ENCODE results near the gene PARD3B. TPM values are rescaled to one million over a fixed set of nuclear protein-coding genes. Genes with fewer than 3 reads are reported as not detected.

PARD3B gene
- total RNA-seq, 1 donor: 53.1 TPM

- no peak for DNase-seq (ENCODE audit: low read depth)
- no peak overlapping the region for H3K4me3 ChIP-seq (ENCODE audit: low read depth, low read length)
- TF ChIP-seq CTCF (IDR thresholded peaks at IDR 0.05; ENCODE audit: insufficient read depth, low read depth, low read length): no peak
Measured at GRCh38 chr2:204931562-204931961, 386.3 kb downstream of the PARD3B start.

- no peak overlapping the region for H3K4me3 ChIP-seq (ENCODE audit: low read depth, low read length)
- no peak for TF ChIP-seq CTCF (IDR thresholded peaks at IDR 0.05; ENCODE audit: insufficient read depth, low read depth, low read length)
- DNase-seq (ENCODE audit: low read depth): no peak
Measured at GRCh38 chr2:204933735-204934374, 388.6 kb downstream of the PARD3B start.

GRCh38 chr2:204944927-204945326 lies 399.7 kb downstream of the PARD3B start:
- no peak overlapping the region for H3K4me3 ChIP-seq (ENCODE audit: low read depth, low read length)
- TF ChIP-seq CTCF (IDR thresholded peaks at IDR 0.05; ENCODE audit: insufficient read depth, low read depth, low read length): no peak
- no peak for DNase-seq (ENCODE audit: low read depth)

- no peak for TF ChIP-seq CTCF (IDR thresholded peaks at IDR 0.05; ENCODE audit: insufficient read depth, low read depth, low read length)
- DNase-seq (ENCODE audit: low read depth): peak; percentile 18
- no peak overlapping the region for H3K4me3 ChIP-seq (ENCODE audit: low read depth, low read length)
Measured at GRCh38 chr2:204945376-204945775, 400.1 kb downstream of the PARD3B start.

GRCh38 chr2:204946892-204947291 lies 401.6 kb downstream of the PARD3B start:
- no peak for DNase-seq (ENCODE audit: low read depth)
- H3K4me3 ChIP-seq (ENCODE audit: low read depth, low read length): no peak overlapping the region
- TF ChIP-seq CTCF (IDR thresholded peaks at IDR 0.05; ENCODE audit: insufficient read depth, low read depth, low read length): no peak

GRCh38 chr2:204947405-204947804 lies 402.1 kb downstream of the PARD3B start:
- no peak overlapping the region for H3K4me3 ChIP-seq (ENCODE audit: low read depth, low read length)
- TF ChIP-seq CTCF (IDR thresholded peaks at IDR 0.05; ENCODE audit: insufficient read depth, low read depth, low read length): no peak
- no peak for DNase-seq (ENCODE audit: low read depth)
